HG02571 (cell line): ENCODE measurements around the gene NLRP13.

Experiments
- ATAC-seq: cut with Tn5 transposase; IDR thresholded peaks from one replicate; pipeline ENCODE4 v1.9.1; 2021; ENCODE audit warnings: mild to moderate bottlenecking, moderate library complexity; ENCODE audit not compliant: unreplicated experiment

The NLRP13 gene

GRCh38 chr19:55901369-55902079 is 30.6 kb downstream of the NLRP13 start:
- ATAC-seq = no peak

DNA sequence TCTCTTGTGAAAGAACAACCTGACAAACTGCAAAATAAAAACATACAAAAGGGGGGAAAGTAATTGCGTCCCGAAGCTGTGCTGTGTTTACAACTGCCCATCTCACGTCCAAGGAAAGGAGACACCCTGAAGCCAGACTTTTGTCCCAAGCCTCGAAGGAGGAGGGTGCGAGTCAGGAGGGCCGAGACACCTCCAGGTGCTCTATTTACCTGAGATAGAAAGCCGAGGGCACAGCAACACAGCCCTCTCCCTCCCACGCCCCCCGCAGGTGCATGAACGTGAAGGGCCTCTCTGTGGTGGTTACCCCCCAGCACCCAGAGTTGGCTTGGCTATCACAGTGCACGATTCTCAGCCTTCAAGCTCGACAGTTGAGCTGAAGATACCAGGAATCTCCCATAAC is 33.2 kb downstream of the NLRP13 start:
- ATAC-seq = no peak

DNA sequence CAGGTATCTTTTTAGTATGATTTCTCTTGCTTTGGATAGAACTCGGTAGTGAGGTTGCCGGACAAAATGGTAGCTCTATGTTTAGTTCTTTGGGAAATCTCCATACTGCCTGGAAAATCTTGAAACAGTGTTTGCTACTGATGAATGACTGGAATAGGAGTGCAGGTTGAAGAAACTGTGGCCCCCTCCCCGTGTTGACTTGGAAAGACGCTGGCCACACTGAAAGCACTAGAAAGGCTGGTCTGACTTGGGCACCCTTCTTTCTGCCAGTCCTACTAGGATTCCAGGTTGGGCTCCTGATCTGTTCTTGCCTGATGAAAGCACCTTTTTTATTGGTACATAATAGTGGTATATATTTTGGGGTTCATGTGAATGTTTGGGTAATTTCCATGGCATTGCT is 49.5 kb downstream of the NLRP13 start:
- ATAC-seq = no peak

GRCh38 chr19:55877211-55877610 is 54.9 kb downstream of the NLRP13 start:
- ATAC-seq = no peak

- no peak for ATAC-seq
Observed at GRCh38 chr19:55870736-55871135, 61.4 kb downstream of the NLRP13 start.

- ATAC-seq = no peak
Observed at GRCh38 chr19:55867101-55867500, 65.0 kb downstream of the NLRP13 start.

GRCh38 chr19:55866521-55866920 is 65.6 kb downstream of the NLRP13 start:
- ATAC-seq = no peak

DNA sequence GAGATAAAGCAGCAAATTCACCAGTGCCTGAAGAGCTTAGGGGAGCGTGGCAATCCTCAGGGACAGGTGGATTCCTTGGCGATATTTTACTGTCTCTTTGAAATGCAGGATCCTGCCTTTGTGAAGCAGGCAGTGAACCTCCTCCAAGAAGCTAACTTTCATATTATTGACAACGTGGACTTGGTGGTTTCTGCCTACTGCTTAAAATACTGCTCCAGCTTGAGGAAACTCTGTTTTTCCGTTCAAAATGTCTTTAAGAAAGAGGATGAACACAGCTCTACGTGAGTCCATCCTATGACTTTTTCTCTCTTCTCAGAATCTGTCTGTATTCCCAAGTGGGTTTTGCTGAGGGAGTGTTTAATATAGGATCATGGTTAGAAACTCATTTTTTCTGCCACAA is 73.2 kb downstream of the NLRP13 start:
- ATAC-seq = no peak

GRCh38 chr19:55858401-55858800 is 73.7 kb downstream of the NLRP13 start:
- no peak for ATAC-seq

- no peak for ATAC-seq
Observed at GRCh38 chr19:55857974-55858373, 74.2 kb downstream of the NLRP13 start.

DNA sequence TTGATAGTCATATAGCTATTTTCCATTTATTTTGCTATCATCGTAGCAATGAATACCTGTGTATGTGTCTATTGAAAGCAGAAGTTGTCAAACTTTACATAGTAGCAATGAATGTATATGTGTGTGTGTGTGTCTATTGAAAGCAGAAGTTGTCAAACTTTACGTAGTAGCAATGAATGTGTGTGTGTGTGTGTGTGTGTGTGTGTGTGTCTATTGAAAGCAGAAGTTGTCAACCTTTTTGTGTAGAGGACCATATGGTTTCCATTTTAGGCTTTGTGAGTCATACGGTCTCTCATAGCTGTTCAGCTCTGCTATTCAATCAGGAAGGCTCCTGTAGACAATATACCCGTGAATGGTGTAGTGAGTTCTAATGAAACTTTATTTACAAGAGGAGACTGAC is 75.0 kb downstream of the NLRP13 start:
- ATAC-seq = no peak

DNA sequence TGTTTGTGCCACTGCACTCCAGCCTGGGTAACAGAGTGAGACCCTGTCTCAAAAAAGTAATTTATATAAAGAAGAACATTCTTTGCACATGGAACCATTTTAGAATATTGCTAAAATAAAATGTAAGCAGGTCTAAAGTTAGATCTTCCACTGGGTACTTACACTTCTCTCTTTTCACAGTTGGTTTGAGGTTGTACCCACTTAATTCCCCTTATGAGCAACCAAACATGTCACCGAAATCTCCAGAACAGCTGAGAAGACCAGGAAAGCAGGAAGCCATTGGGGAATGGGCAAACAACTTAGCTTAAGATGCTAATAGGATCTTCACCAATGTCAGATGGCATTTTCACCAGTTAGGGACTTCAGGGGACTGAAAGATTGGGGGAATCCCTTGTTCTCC is 77.0 kb downstream of the NLRP13 start:
- no peak for ATAC-seq
